HG02759 (cell line): ENCODE measurements around the gene PPP6R1.
"Not testable (repeated sequence)": the region's sequence is repeated elsewhere in the genome, so short reads cannot be mapped to it uniquely, and the experiment has no call there.

Experiments used
- ATAC-seq: cut with Tn5 transposase; IDR thresholded peaks from one replicate; pipeline ENCODE4 v1.9.1; 2021; ENCODE audit warnings: mild to moderate bottlenecking, moderate library complexity; ENCODE audit not compliant: unreplicated experiment

Gene PPP6R1

DNA sequence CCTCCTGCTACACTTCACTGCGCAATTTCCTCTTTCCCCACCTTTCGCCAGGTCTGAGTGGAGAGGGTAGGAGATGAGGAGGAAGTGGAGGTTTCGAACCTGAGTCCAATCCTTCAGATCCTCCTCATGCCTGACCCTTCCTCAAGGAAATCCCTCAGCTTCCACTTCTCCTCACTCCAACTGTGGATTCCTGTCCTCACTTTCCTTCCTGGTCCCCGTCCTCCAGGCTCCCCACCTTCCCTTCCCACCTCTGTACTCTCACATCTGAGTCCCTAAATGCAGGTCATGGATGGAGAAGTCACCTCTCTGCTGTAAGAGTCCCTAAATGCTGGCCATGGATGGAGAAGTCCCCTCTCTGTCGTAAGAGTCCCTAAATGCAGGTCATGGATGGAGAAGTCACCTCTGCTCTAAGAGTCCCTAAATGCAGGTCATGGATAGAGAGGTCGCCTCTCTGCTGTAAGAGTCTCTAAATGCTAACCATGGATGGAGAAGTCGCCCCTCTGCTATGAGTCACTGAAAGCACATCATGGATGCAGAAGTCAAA is 33.3 kb downstream of the PPP6R1 start:
- no peak for ATAC-seq

DNA sequence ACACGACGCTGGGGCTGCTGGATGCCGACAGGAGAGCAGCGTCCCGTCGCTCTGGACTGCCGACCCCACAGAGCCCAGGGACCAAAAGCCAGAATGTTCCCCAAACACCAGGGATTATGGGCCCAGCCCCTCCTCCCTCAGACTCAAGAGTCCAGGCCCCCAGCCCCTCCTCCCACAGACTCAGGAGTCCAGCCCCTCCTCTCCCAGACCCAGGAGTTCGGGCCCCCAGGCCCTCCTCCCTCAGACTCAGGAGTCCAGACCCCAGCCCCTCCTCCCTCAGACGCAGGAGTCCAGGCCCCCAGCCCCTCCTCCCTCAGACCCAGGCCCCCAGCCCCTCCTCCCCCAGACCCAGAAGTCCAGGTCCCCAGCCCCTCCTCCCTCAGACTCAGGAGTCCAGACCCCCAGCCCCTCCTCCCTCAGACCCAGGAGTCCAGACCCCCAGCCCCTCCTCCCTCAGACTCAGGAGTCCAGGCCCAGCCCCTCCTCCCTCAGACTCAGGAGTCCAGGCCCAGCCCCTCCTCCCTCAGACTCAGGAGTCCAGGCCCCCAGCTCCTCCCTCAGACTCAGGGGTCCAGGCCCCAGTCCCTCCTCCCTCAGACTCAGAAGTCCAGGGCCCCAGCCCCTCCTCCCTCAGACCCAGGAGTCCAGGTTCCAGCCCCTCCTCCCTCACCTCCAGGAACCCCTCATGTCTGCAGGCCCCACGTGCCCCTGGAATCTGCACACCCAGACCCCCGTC is 34.0 kb downstream of the PPP6R1 start:
- not testable (repeated sequence) for ATAC-seq

DNA sequence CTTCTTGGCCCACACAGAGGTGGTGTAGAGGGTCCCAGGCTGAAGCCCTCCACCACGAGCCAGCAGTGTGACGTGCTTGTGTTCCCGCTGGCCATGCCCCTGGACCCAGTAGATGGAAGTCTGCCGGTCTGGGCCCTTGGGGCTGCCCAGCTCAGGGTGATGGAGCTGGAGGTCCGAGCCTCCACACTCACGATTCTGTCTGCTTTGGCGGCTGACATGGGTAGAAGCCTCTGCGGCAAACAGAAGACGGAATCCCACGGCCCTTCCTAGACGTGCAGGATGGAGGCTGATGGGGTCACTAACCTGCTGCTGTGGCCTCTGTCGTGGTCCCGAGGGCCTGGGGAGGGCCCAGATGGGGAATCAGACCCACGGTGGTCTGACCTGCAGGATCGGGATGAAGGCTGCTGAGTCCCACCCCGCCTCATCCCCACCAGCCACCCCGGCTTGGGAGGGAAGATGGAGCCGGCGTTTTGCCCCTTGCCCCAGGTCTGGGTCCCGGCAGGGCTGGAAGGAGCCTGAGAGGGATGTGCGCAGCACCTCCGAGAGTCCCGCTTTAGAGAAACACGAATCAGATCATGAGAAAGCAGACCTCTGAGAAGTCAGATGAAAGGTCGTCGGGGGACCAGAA is 34.7 kb downstream of the PPP6R1 start:
- no peak for ATAC-seq

DNA sequence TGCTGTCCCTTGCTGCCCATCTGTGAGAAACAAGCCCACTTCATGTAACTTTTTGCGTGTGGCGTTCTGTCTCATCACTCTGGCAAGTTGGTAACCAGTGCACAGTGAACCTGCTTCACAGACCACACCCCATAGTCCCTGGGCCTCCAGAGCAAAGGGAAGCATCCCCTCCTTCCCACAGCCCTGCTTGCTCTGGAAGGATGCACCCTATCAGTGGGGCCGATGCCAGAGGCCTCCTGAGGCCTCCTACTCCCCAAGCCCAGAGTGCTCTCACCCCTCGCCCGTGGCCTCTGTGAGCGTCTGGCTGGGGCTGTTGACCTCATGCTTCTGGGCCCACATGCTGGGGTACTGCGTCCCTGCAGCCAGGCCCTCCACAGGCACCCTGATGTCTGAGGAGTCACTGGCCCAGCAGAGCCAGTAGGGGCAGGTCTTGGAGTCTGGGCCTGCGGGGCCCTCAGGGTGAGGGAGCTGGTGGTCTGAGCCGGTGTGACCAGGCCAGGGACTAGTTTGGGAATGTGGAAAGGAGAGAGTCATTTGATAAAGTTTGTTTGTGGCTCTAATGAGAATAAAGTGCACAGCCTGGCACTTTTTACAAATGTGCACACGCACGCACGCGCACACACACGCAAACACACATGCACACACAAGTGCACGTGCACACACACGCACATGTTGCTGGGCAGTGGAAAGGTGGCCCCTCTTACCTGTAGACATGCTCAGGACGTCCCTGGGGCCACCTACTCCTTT is 35.4 kb downstream of the PPP6R1 start:
- no peak for ATAC-seq

DNA sequence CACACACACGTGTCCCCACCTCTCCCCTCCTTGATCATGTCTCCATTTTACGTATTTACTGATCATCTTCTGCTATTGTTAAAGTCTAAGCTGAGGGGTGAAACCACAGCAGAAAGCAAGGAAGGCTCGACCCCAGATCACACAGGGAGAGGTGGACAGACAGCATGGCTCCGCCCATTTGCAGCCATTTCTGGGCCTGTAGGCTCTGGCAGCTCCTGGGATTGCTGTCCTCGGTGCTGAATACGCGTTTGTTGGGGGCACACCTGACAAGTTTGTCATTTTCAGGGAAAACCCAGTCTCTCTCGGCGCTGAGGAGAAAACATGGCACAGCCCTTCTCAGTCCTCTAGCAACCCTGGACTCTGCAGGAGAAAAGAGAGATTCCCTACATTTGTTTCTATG is 38.3 kb downstream of the PPP6R1 start:
- no peak for ATAC-seq

DNA sequence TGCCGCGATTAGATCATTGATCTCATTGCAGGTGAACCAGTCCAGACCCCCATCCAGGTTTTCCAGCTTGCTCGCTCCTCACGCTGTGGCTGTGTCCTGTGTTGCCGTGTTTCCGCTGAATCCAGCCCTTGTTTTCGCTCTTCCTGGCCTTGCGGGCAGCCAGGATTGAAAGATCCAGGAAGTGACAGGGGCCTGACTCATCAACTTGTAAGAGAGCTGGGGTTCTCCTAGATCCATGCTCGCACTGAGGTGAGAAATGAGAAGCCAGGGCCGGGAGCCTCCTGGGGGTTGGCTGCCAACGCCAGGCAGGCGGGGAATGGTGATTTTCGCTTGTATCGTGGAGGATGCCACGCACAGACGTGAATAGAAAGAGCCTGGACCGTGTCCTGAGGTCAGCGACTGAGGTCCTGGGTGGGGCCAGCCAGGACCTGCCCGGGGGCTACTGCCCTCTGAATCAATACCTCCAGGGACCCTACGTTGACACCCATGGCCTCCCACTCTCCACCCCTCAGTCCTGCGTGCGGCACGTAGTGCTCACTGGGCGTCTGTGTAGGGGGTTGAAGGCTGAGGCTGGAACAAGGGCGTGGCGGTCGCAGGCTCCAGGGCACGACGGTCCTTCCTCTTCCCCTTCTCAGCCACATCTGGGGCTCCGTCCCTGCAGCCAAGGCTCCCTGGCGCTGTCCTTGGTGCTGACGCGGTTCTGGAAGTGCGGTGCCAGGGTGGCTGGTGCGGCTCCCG is 42.2 kb downstream of the PPP6R1 start:
- no peak for ATAC-seq

DNA sequence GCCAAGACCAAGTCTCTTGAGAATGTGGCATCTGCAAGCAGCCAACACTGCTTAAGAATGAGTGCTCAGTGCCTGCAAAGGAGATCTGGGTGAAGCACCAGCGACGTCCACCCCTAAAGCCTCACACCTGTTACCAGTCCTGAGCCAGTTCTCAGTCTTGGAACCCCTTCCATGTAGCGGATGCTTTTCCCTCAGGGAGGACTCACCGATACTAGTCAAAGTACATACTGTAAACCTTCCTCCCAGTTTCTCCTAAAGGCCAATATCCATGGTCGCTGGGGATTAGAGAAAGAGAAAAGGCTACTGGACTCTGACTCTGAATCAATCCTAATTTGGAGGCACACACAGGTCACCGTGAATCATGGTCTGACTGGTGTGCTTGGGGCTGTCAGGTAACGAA is 45.3 kb downstream of the PPP6R1 start:
- ATAC-seq = no peak

DNA sequence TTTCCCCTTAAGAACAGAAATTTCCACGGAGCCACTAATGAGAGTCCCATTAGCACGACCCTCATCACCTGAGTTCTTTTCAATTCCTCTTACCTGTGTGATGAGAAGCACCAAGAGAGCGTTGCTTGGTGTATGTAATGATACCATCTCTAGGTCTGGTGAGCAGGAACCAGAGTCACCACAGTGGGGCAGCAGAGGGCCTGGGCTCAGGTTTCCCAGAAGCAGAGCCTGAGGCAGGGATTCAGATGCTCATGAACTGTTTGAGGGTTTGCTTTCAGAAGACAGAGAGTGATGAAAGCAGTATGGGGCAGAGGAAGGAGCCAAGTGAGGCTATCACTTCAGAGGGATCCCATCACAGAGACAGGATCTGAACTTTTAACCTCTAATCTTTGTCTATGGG is 46.4 kb downstream of the PPP6R1 start:
- no peak for ATAC-seq

DNA sequence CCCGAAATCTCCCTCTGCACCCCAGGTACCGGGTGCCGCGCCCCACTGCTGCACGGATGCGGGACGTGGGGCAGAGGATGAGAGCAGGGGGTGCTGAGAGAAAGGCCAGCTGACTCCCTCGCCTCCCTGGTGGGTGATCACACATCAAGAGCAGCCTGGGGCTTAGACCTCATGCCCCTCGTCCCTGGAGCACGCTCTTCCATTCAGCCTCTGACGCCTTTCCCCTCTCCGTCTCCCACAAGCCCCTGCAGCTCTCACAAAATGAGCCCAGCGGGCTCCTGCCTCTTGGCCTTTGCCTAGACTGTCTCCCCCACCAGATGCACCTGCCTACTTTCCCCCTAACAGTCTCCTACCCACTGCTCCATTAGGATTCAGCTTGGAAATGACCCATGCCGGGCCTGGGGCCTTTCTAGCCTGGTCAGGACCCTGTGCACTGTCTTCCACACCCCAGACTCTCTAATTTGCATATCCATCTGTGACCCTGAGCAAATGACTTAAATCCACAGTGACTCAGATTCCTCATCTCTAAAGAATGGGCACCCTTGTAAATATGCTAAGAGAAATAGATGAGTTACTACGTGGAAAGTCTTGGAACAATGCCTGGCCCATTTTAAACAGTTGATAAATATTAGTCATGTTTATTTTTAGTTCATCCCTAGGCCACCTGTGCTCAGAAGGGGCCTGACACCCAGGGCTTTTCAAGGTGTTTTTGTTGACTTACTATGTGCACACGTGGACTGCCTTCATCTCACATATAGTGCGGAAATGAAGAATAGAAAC is 48.9 kb downstream of the PPP6R1 start:
- ATAC-seq = no peak

DNA sequence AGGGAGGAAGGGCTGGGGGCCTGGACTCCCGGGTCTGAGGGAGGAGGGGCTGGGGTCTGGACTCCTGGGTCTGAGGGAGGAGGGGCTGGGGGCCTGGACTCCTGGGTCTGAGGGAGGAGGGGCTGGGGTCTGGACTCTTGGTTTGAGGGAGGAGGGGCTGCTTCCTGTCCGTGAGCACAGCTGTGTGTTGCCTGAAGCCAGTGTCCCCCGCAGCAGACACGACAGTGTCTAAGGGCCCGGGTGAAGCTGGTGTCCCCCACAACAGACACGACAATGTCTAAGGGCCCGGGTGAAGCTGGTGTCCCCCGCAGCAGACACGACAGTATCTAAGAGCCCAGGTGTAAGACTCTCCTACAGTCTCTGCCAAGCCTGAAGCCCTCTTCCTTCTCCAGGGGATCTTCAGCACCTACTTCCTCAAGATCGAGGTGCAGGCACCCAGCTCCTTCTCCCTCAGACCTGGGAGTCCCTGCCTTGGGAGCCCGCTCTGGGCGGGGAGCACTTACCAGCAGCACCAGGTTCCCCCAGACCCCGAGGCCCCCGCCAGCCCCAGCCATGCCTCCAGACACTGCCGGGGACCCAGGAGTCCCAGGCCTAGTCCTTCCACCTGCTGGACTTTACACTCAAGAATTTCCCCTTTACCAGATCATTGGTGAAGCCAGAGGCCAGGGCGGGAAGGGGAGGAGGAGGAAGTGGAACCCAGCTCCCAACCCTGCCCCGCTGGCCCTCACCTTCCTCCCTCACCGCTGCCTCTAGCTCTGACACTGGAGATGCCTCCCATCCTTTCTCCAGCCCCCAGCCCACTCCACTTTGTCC is 49.7 kb downstream of the PPP6R1 start, which contains the start of gene PTPRH:
Gene PTPRH (minus strand): TSS at position 622 of the 813 bp plus-strand sequence. CDS start 68 bp downstream, at position 554.
- no peak for ATAC-seq

DNA sequence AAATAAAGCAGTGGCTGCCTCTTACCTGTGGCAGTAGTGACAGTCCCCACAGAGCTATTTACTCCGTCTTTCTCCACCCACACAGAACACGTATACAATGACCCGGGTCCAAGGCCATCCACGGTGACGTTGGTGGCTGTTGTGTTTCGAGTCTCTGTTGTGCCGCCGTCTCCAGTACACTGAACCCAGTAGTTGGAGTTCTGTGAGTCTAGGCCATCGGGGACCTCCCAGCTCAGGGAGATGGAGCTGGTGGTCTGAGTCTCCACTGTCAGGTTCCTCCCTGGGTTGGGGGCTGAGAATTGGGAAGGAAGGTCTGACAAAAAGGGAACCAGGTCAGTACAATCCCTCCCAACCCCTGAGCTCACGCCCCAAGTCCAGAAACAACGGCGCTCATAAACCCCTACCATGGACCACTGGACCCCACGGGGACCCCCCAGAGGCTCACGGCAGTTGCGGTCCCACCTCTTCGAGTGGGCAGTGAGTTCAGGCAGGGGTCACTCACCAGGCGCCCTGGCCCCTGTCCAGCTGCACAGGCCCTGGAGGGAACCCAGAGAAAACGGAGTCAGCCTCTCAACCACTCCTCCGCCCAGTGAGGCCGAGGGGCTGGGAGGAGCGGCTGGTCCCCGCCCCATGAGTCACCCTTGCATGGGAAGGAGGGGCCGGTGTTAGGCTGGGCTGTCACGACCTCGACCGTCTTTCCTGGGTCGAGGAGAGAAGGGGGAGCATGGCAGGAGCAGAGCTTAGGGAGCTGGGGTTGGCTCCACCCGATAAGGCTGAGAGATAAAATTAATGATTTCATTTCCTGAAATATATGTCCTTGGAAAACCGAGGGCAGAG is 51.9 kb downstream of the PPP6R1 start:
- no peak for ATAC-seq

DNA sequence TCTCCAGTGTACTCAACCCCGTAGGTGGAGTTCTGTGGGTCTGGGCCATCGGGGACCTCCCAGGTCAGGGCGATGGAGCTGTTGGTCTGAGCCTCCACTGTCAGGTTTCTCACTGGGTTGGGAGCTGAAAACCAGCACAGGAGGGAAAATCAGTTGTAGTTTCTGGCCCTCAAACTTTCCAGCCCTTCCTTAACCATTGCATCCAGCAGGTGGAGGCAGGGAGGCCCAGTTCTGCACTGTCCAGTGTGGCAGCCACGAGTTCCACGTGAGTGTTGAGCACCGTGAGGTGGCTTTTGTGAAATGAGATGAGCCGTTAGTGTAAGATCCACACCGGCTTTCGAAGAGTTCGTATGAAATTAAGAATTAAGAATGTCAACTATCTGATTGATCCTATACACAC is 56.6 kb downstream of the PPP6R1 start:
- not testable (repeated sequence) for ATAC-seq

DNA sequence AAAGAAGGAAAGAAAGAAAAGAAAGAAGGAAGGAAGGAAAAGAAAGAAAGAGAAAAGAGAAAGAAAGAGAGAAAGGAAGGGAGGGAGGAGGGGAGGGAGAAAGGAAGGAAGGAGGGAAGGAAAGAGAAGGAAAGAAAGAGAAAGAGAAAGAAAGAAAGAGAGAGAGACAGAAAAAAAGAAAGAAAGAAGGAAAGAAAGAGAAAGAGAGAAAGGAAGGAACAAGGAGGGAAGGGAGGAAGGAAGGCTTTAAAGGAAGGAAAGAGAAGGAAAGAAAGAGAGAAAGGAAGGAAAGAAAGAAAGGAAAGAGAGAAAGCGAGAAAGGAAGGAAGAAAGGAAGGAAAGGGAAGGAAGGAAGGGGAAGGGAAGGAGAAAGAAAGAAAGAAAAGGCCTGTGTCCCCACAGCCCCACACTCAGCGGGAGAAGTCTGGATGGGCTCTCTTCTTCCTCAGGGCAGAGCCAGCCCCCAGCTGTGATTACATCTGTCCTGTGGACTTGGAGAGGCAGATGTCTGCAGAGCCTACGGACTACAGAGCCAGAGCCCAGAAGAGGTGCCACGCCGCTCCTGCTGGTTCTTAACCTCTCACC is 59.1 kb downstream of the PPP6R1 start:
- no peak for ATAC-seq

DNA sequence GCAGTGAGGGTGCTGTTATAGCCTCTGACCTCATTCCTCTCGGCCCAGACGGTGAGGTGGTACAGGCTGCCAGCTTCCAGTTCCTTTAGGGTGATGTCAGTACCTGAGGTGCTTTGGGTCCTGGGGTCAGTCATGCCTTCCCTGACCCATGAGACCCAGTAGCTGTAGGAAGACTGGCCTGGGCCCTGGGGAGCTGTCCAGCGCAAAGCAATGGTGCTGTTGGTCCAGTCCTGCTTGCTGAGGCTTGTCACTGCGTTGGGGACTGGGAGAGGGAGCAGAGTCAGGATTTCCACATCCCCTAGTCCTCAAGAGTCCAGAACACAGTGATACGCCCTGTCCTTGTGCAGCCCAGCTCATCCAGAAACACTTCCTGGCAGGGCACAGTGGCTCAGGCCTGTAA is 60.2 kb downstream of the PPP6R1 start:
- ATAC-seq = no peak

DNA sequence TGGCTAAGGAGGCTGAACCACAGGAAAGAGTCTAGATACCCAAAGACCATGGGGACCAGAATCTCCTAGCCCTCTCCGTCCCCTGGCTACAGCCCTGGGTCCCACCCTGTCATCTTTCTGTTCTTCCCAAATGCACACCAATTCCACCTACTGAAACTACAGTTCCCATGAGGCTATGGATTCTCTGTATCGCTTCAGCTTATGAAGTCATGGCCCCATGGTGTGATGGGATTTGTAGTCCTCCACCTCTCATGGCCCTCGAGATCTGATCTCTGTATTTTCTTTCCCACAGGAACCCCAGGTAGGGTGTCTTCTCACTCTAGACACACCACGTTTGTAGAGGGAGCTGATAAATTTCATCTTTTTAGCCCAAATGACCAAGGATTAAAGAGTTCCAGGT is 61.3 kb downstream of the PPP6R1 start:
- ATAC-seq = no peak

DNA sequence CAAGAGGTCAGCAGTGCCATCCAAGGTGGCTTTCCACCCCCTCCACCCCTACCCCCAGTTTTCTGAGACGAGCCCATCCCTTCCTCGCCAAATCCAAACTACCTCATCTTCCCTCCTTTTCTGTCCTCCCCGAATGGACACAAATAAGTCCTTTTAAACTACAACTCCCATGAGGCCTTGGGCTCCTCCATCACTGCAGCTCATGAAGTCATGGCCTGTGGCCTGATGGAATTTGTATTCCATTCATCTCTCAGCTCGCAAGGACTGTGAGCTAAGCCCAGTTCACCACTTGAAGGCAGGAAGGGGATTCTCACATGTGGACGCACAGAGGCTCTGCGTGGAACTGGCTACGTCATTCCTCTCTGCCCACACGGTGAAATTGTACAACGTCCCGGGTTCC is 62.0 kb downstream of the PPP6R1 start:
- no peak for ATAC-seq

DNA sequence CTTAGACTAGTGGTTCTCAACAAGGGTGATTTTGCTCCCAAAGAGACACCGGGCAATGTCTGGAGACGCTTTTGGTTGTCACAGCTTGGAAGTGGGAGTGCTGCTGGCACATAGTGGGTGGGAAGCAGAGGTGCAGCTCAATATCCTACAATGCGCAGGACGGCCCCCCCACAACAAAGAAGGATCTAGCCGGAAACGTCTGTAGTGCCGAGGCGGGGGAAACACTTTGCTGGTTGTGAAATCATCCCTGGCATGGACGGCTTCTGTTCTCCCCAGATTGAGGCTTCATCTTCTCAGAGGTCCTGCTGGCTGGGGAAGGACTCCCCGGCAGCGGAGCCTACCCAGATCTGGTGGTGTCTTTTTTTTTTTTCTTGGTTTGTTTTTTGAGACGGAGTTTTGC is 65.3 kb downstream of the PPP6R1 start:
- ATAC-seq = no peak

DNA sequence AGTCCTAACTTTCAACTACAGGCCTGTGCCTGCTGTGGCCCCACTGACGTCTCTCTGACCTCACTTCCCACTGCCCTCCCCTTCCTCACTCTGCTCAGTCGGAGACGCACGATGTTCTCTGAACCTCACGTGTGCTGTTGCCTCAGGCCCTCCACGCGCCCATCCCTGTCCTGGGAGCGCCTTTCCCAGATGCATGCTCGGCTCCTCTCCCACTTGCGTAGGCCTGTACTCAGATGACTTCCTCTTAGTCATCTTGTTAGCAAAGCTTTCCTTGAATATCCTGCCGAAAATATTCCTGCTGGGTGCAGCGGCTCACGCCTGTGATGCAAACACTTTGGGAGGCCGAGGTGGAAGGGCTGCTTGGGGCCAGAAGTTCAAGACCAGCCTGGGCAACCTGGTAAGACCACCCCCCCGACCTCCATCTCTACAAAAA is 69.4 kb downstream of the PPP6R1 start:
- ATAC-seq = no peak
